Activated CD4-positive, CD25-positive, alpha-beta regulatory T cell (primary cell): ENCODE measurements around the gene CDH13.

Experiments
- DNase-seq, 4 experiments: peaks; one replicate each; lab custom pipeline; 2025; lab: John Stamatoyannopoulos, UW

The CDH13 gene

DNA sequence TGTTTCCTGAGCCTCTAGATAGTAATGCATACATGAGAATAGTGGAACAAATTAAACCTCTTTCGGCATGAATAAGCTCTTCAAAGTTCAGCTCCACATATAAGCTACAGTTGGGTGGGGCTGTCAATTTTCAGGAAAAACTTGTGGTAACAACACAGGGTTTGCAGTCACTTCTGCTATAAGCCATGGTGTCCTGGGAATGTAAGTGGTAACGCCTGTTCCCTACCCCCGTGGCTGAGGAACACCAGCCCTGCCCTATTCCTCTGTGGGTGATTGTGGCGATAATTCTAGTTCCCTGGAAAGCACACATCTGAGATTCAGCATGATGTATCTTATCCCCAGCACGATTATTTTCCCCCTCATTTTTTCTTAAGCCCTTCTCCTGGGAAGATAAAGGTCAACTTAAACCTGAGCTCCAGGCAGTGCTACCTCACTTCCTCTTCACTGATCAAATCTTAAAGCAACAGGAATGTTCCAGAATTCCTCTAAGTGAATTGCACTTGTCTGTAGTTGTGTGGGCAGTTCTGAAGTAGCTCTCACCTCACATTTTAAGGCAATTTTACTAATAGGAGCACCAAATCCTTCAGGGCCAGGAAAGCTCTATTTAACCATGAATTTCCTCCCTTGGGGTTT, 680.3 kb downstream of the CDH13 start:
- no peak for DNase-seq

- no peak for DNase-seq
Measured at GRCh38 chr16:83307594-83307992, 680.8 kb downstream of the CDH13 start.

GRCh38 chr16:83308414-83308813, 681.6 kb downstream of the CDH13 start:
- DNase-seq: no peak

DNA sequence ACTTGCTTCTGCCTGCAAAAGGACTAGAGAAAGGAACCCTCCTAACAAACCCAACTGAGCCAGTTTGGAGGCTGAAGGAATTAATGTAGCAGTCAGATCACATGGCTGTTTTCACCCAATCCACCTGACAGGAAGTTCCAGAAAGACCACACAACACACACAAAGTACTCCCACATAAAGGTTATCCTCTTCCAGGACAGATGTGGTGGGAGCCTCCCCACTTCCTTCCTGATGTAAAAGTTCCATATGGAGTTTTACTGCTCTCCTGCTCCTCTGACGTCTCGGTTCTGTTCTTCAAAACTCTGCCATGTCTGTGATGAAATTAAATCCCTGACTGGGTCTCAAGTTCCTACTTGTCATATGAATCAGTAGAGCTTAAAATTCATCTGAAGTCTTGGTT, 684.0 kb downstream of the CDH13 start:
- no peak for DNase-seq

GRCh38 chr16:83312015-83312717, 685.4 kb downstream of the CDH13 start:
- no peak for DNase-seq

DNA sequence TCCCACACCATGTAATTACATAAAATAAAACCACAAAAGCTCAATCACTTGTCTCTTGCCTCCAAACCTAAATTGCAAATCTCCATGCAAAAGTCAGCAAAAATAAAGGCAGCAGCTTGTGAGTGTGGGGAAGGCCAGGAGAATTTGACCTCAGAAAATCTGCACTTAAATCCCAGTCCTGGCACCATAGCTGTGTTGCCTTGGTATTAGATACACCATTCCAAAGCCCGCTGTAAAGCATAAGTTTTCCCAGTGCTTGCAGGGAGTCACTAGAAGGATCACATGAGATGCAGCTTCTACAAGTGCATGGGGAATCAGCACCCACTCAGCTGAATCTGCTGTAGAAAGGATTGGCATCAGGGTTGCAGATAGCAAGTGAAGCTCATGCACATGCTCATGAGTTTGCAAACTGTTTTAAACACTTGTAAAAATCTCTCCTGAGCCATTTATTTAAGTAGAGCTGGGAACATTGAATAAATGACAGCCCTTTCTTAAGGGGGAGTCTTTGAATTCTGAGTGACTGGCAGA, 686.0 kb downstream of the CDH13 start:
- DNase-seq: no peak

DNA sequence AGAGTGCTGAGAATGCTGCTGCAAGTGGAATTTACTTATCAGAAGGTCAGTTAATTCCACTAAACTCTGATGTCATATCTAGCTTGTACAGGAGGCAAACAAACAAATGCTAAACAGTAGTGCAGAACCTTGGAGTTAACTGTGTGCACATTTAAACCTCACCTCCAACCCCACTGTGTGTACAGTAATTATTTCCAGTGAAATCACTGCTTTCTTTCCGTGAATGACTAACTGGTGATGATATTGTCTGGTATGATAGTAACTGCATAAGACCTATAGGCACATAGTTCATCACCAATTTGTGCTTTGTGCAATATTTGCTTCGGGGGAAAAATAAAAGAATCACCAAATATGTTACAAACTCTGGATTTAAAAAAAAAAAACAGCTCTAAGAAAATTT, 688.5 kb downstream of the CDH13 start:
- DNase-seq: no peak

- DNase-seq: no peak
Measured at GRCh38 chr16:83316458-83316857, 689.7 kb downstream of the CDH13 start.

DNA sequence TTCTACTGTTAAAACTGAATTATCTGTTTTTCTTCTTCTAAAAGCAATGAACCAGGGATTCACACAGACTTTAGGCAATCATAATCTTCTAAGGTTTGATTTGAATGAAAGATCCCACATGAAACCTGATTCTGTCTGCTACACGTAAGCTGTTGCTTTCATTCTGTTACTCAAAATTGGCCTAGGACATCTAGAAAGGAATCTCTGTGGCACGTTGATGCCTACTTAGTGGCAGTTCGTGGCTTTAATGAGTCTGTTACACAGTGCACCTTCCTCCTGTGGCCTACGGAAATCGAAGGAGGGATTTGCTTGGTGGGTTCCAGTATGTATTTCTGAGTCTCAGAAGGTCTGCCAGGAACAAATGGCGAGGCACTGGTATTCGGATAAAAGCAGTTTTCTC, 691.6 kb downstream of the CDH13 start:
- no peak for DNase-seq

DNA sequence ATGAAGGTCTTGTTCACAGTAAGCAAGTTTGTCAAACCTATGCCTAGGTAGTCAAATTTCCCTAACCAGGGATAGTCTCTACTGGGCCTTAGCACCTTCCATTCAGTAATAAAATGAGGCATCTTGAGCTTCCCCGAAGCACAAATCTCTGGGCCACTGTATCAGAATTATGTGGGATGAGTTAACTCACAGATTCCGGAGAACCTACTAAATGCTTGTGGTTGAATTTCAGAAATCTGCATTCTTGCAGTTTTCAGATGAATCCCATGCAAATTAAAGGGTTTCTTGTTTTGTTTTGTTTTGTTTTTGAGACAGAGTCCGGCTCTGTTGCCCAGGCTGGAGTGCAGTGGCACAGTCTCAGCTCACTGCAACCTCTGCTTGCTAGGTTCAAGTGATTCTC, 702.2 kb downstream of the CDH13 start:
- DNase-seq: no peak

- DNase-seq: no peak
Measured at GRCh38 chr16:83329441-83329840, 702.7 kb downstream of the CDH13 start.

- DNase-seq: no peak
Measured at GRCh38 chr16:83330251-83330650, 703.5 kb downstream of the CDH13 start.

DNA sequence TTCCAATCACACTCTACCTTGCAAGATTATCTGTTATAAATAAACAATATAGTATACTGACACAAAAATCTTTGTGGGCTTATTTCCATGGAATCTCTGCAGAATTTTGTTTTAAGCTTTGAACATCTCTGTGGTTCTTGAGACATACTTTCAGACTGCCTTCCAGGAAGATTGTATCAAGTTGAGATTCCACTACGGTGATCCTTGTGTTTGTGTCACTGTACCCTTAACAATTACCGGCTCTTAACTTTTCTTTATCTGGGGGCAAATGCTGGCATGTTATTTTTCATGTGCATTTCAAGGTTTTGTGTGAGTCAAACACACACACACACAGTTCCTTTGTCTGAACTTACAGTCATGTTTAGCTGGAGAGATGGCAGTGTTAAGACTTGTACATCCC, 708.3 kb downstream of the CDH13 start:
- DNase-seq: no peak

- DNase-seq: no peak
Measured at GRCh38 chr16:83336603-83337002, 709.8 kb downstream of the CDH13 start.

DNA sequence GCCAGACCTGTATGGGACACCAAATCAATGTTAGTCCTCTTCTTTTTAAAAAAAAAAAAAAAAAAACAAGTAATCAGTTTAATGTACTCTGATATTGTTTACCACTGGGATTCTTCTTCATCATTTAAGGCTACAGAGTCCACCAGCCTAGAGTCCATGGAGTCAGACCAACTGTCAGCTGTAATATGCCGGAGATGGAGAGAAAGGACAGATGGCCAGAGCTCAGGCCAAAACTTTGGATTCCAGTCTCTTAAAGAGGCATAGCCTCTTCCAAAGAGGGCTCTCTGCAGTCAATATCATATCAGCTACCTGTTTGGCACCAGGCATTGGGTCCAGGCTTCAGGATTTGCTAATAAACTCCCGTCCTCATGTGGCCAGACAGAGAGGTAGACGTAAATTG, 711.4 kb downstream of the CDH13 start:
- no peak for DNase-seq

DNA sequence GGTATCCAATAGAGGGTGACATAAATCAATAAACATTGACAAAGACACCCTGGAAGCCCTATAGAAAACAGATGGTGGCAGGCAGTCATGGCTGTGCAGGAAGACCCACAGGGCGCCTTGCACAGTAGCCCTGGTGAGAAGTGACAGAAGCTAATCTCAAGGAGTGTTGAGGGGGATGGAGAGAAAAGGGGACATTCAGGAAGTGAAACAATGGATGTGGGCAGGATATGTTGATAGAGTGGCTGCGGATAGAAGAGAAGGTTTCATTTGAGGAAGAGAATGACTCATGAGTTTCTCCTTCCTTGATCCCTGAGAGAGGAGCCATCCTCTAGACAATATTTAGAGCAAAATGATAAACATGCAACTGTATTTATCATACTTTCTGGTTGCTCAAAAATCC, 712.2 kb downstream of the CDH13 start:
- DNase-seq: no peak

GRCh38 chr16:83343935-83344366, 717.2 kb downstream of the CDH13 start:
- no peak for DNase-seq

DNA sequence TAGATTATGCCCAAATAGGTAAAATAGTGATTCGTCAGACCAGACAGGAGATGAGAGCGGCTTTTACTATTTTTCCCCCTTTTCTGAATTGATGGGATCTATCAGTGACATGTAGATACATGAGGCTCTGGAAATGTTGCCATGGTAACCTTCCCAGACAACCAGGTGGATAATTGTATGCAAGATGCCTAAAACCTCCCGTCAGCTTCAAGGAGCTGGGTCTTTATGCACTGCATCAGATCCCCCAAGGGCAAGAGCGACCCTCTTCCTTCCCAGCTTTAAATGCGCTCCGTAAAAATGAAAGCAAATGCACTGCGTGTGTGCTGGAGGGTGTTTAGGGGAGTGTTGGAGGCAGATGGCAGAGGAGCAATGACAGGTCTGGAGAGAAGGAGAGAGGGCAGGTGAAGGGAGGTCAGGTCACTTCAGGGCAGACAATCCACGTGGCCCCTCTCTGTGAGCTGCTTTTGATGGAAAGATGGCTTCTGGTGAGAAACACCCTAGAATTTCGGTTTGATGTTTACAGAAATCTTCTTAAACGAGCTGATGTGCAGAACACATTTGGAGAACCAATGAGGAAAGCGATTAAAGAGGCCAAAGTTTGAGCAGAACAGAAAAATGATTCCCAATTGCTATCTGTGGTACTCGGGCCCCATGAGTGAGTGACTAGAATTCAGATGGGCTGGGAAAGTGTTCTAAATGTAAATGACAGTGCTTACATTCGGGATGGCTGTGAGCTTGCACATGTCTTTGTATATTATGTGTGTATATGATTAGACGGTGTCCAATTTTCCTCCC, 719.3 kb downstream of the CDH13 start:
- DNase-seq: no peak

DNA sequence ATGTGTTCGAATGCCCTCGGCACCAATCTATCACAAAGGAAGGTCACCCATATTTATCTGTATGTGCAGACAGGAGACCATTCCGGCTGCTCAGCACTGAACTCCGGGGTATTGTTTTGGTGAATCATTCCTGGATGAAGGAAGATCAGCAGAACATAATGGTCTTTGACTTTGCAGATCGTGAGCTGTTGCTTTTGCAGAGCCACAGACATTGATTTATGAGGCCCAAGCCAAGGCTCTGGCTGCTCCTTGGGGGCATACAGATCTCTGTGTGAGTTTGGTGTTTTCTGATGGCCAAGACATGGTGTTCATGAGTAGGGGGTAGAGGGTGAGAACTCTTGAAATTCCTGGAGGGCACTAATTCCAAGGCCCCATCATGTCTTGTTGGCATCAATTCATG, 722.2 kb downstream of the CDH13 start:
- no peak for DNase-seq

DNA sequence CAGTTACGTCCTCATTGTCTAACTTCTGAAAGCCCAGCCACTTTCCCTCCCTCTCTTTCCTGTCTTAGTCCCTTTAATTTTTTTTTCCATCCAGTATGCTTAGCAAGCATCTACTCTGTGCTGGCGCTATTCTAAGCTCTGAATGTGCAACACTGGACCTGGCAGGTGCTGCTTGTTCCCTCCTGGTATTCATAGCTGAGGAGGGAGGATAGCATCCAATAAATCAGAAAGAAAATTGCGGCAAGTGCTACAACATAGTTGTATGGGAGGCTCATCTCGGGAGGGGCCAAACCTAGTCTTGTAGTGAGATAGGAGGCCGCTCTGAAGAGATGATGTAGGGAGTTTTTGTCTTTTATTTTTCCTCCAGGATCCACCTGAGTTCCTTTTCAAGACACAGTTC, 723.7 kb downstream of the CDH13 start:
- DNase-seq: no peak

DNA sequence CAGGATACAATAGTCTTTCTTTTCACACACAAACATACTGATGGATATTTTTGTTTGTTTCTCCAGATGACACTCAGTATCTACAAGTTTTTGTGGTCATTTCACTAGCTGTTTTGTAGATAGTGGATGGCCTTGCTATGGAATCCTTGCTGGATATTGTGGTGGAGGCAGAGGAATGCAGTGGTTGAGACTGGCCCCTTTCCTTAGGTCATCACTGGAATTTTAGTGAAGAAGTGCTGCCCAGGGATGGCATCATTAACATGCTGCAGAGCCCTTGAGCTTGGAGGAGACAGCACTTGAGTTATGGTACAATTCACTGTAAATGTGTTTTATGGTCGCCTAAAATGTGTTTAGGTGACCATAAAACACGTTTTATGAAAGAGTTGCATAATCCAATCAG, 725.1 kb downstream of the CDH13 start:
- DNase-seq: no peak

DNA sequence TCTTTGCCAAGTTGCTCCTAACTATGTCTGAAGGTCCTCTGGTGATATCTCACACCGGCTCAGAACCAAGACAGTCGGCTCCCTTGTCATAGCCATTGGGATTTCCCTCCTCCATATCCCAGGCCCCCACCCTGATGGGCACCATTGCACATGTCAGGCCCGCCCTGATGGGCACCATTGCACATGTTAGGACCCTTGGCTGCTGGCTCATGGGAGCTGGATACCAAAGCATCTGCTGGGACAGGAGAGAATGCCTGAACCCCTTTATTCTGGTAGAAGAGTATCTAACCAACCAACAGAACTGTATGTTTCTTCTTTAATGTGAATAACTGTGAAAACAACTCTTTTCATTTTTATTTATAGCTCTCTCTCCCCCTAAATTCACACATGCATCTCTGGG, 726.5 kb downstream of the CDH13 start:
- DNase-seq: no peak

GRCh38 chr16:83354015-83354414, 727.2 kb downstream of the CDH13 start:
- no peak for DNase-seq
